SK-N-MC (cell line): ENCODE results near the gene ALG14.

Source experiments
- EZH2 ChIP-seq: fragments of 200-600 bp; sonication (generic); IDR thresholded peaks from one replicate; pipeline ENCODE4 v1.6.1; 2017; ENCODE audit warnings: antibody characterized with exemption
- POLR2AphosphoS5 ChIP-seq: IDR thresholded peaks from 2 replicates; pipeline ENCODE4 v1.6.1; 2012; ENCODE audit warnings: mild to moderate bottlenecking, low read depth, low read length, borderline replicate concordance

- TF ChIP-seq POLR2AphosphoS5 (no peak), EZH2 (no peak)
Observed at GRCh38 chr1:95080879-95081278, 8.1 kb upstream of the ALG14 start.
